HG02870 (cell line): ENCODE data around the gene MRC1.

Experiments
- ATAC-seq: cut with Tn5 transposase; IDR thresholded peaks from one replicate; pipeline ENCODE4 v1.9.1; 2021; ENCODE audit warnings: mild to moderate bottlenecking, moderate library complexity; ENCODE audit not compliant: unreplicated experiment

MRC1 gene

GRCh38 chr10:17808971-17809841 lies at the start of gene MRC1:
MRC1 (plus strand) TSS chr10:17809348; CDS start chr10:17809466, 118 bp downstream.
- no peak for ATAC-seq

GRCh38 chr10:17764142-17764541 lies 45.0 kb upstream of the MRC1 start:
- no peak for ATAC-seq

- ATAC-seq: no peak
Observed at GRCh38 chr10:17765602-17766001, 43.5 kb upstream of the MRC1 start.

- ATAC-seq: no peak
Observed at GRCh38 chr10:17766731-17767130, 42.4 kb upstream of the MRC1 start.

GRCh38 chr10:17768496-17768895 lies 40.7 kb upstream of the MRC1 start:
- ATAC-seq: no peak

GRCh38 chr10:17768957-17769356 lies 40.2 kb upstream of the MRC1 start:
- no peak for ATAC-seq

GRCh38 chr10:17771017-17771416 lies 38.1 kb upstream of the MRC1 start:
- ATAC-seq: no peak

GRCh38 chr10:17779784-17780183 lies 29.4 kb upstream of the MRC1 start:
- ATAC-seq: no peak

- no peak for ATAC-seq
Observed at GRCh38 chr10:17780727-17781126, 28.4 kb upstream of the MRC1 start.

- ATAC-seq: no peak
Observed at GRCh38 chr10:17781856-17782255, 27.3 kb upstream of the MRC1 start.

- no peak for ATAC-seq
Observed at GRCh38 chr10:17782921-17783665, 26.1 kb upstream of the MRC1 start.

GRCh38 chr10:17783751-17784150 lies 25.4 kb upstream of the MRC1 start:
- no peak for ATAC-seq

GRCh38 chr10:17784688-17785087 lies 24.5 kb upstream of the MRC1 start:
- no peak for ATAC-seq

- ATAC-seq: no peak
Observed at GRCh38 chr10:17785276-17785930, 23.7 kb upstream of the MRC1 start.

- no peak for ATAC-seq
Observed at GRCh38 chr10:17787087-17787961, 21.8 kb upstream of the MRC1 start.

GRCh38 chr10:17788646-17789045 lies 20.5 kb upstream of the MRC1 start:
- ATAC-seq: no peak

- no peak for ATAC-seq
Observed at GRCh38 chr10:17789396-17789795, 19.8 kb upstream of the MRC1 start.

- no peak for ATAC-seq
Observed at GRCh38 chr10:17790651-17791050, 18.5 kb upstream of the MRC1 start.

- ATAC-seq: no peak
Observed at GRCh38 chr10:17792991-17793390, 16.2 kb upstream of the MRC1 start.

GRCh38 chr10:17793823-17794644 lies 15.1 kb upstream of the MRC1 start:
- ATAC-seq: no peak
